GM23248 (cell line): ENCODE data around the gene SOX6.

Experiments used
- EZH2 ChIP-seq: fragments of 200-600 bp; sonication (generic); IDR thresholded peaks from 2 replicates; pipeline ENCODE4 v1.6.1; 2018; ENCODE audit warnings: antibody characterized with exemption, mild to moderate bottlenecking; ENCODE audit not compliant: insufficient read depth, poor library complexity, severe bottlenecking
- EZH2phosphoT487 ChIP-seq: fragments of 200-600 bp; sonication (generic); IDR thresholded peaks from 2 replicates; pipeline ENCODE4 v1.6.1; 2018; ENCODE audit warnings: antibody characterized with exemption, moderate library complexity, mild to moderate bottlenecking, low read depth; ENCODE audit not compliant: insufficient read depth

GRCh38 chr11:16191868-16192240 lies 164.5 kb downstream of the SOX6 start:
- TF ChIP-seq EZH2phosphoT487: no peak
- no peak for TF ChIP-seq EZH2
